K562 (cell line): ENCODE results near the gene AKNA. TPM values are rescaled to one million over a fixed set of nuclear protein-coding genes. Genes with fewer than 3 reads are reported as not detected.

Experiments used
- CBX5 ChIP-seq: IDR thresholded peaks from 2 replicates; pipeline ENCODE4 v1.6.1; 2014; ENCODE audit warnings: low read depth, borderline replicate concordance
- FOS ChIP-seq: IDR thresholded peaks from 3 replicates; pipeline ENCODE4 v1.6.1; 2011; ENCODE audit not compliant: insufficient read length; ENCODE audit errors: extremely low read depth
- FOXK2 ChIP-seq, 2 experiments: fragments of 450-650 bp; IDR thresholded peaks in 1 of 2; conservative IDR thresholded peaks in 1 of 2; 2 replicates each; pipeline ENCODE4 v1.6.1; 2016; ENCODE audit warnings: low read depth in 2 of 2, mild to moderate bottlenecking in 1 of 2
- FOXP1 ChIP-seq: sonication (generic); formaldehyde crosslinking; IDR thresholded peaks from 2 replicates; pipeline ENCODE4 v1.8.0; 2022; ENCODE audit warnings: mild to moderate bottlenecking, missing genetic modification reagents
- GATA2 ChIP-seq: sonication (generic); formaldehyde crosslinking; IDR thresholded peaks from 2 replicates; pipeline ENCODE4 v1.4.0; 2020; ENCODE audit warnings: mild to moderate bottlenecking, missing genetic modification reagents
- MEF2D ChIP-seq: conservative IDR thresholded peaks from 2 replicates; pipeline ENCODE4 v1.6.1; 2016; ENCODE audit warnings: low read depth, missing genetic modification characterization, missing compliant biosample characterization
- MYNN ChIP-seq, 2 experiments: sonication (generic); formaldehyde crosslinking in 1 of 2; IDR thresholded peaks; 2 replicates each; pipeline versions ENCODE4 v1.5.0 to v1.6.1; 2016 to 2020; ENCODE audit warnings: antibody characterized with exemption in 1 of 2, missing genetic modification reagents in 1 of 2
- NELFE ChIP-seq: IDR thresholded peaks from 2 replicates; pipeline ENCODE4 v1.6.1; 2011; ENCODE audit warnings: mild to moderate bottlenecking; ENCODE audit not compliant: insufficient read depth, insufficient read length
- NFATC3 ChIP-seq: fragments of 450-650 bp; IDR thresholded peaks from 2 replicates; pipeline ENCODE4 v1.6.1; 2017; ENCODE audit warnings: mild to moderate bottlenecking
- PHF20 ChIP-seq: fragments of 450-650 bp; IDR thresholded peaks from 2 replicates; pipeline ENCODE4 v1.6.1; 2018; ENCODE audit not compliant: partially characterized antibody
- PRPF4 ChIP-seq: fragments of 200-400 bp; formaldehyde crosslinking; IDR thresholded peaks from one replicate; pipeline ENCODE4 v1.6.1; 2017; ENCODE audit warnings: low read length, low read depth, mild to moderate bottlenecking; ENCODE audit not compliant: insufficient read depth, poor library complexity, severe bottlenecking
- SLC30A9 ChIP-seq: fragments of 250-450 bp; sonication (Bioruptor Pico); IDR thresholded peaks from 2 replicates; pipeline ENCODE4 v1.8.0; 2022; ENCODE audit warnings: mild to moderate bottlenecking, moderate library complexity
- SMAD1 ChIP-seq: fragments of 150-350 bp; IDR thresholded peaks from 2 replicates; pipeline ENCODE4 v1.6.1; 2014; ENCODE audit warnings: low read length, low read depth; ENCODE audit not compliant: partially characterized antibody
- SNRNP70 ChIP-seq: fragments of 200-400 bp; formaldehyde crosslinking; optimal IDR thresholded peaks from 2 replicates; pipeline ENCODE3; 2017; ENCODE audit warnings: low read depth, low read length
- ZNF12 ChIP-seq: sonication (generic); formaldehyde crosslinking; IDR thresholded peaks from 2 replicates; pipeline ENCODE4 v1.4.0; 2020; ENCODE audit warnings: mild to moderate bottlenecking, missing genetic modification reagents
- ZNF140 ChIP-seq: fragments of 250-450 bp; sonication (Bioruptor Pico); IDR thresholded peaks from 2 replicates; pipeline ENCODE4 v1.8.0; 2021; ENCODE audit warnings: moderate library complexity, mild to moderate bottlenecking, inconsistent platforms
- ZNF274 ChIP-seq: IDR thresholded peaks from 2 replicates; pipeline ENCODE4 v1.6.1; 2011; ENCODE audit warnings: low read depth, mild to moderate bottlenecking, low read length, moderate library complexity, borderline replicate concordance
- ZNF431 ChIP-seq: sonication (generic); formaldehyde crosslinking; IDR thresholded peaks from 2 replicates; pipeline ENCODE4 v1.8.0; 2022; ENCODE audit warnings: mild to moderate bottlenecking, missing genetic modification reagents
- ZNF668 ChIP-seq: fragments of 250-450 bp; sonication (Bioruptor Pico); IDR thresholded peaks from 2 replicates; pipeline ENCODE4 v1.8.0; 2022; ENCODE audit warnings: mild to moderate bottlenecking, inconsistent platforms
- ZNF695 ChIP-seq: fragments of 450-650 bp; formaldehyde crosslinking; IDR thresholded peaks from 2 replicates; pipeline ENCODE4 v1.4.0; 2020; ENCODE audit warnings: mild to moderate bottlenecking, moderate library complexity
- ZNF76 ChIP-seq: fragments of 250-450 bp; sonication (Bioruptor Pico); IDR thresholded peaks from 2 replicates; pipeline ENCODE4 v1.4.0; 2020; ENCODE audit warnings: mild to moderate bottlenecking, moderate library complexity, borderline replicate concordance
- polyA plus RNA-seq, 8 experiments: library from polyadenylated mRNA; depleted of rRNA in 4 of 8; stranded (reverse) in 5 of 8; unstranded in 3 of 8; fragments of >200 nt; fragmentation: Nextera tagmentation in 2 of 8; fragmentation: Illumina TruSeq in 1 of 8; extraction: Ambion mirVana in 2 of 8; extraction: Trizol in 1 of 8; gene quantifications; 2 replicates each; pipeline versions ENCODE4 v1.2.1 to v1.2.3, GENCODE V29; 2011 to 2014; ENCODE audit warnings: inconsistent platforms in 1 of 8, missing spikeins in 1 of 8
- total RNA-seq, 7 experiments: library from RNA; depleted of rRNA in 6 of 7; stranded (reverse); fragments of >200 nt in 6 of 7; fragmentation: Illumina TruSeq in 2 of 7; extraction: Trizol in 2 of 7; gene quantifications; 2 replicates each; pipeline versions ENCODE4 v1.2.1 to v1.2.3, GENCODE V29; 2011 to 2021; ENCODE audit warnings: low replicate concordance in 1 of 7
- TF ChIP-seq, protein P1 (sequence below): fragments of 450-650 bp; IDR thresholded peaks from 2 replicates; pipeline ENCODE4 v1.6.1; 2017; ENCODE audit warnings: mild to moderate bottlenecking, moderate library complexity
- TF ChIP-seq, protein P2 (sequence below): sonication (generic); formaldehyde crosslinking; IDR thresholded peaks from 2 replicates; pipeline ENCODE4 v1.8.1; 2023; ENCODE audit warnings: mild to moderate bottlenecking, missing genetic modification reagents
- TF ChIP-seq, protein P3 (sequence below): IDR thresholded peaks from 3 replicates; pipeline ENCODE4 v1.6.1; 2011; ENCODE audit warnings: borderline replicate concordance, mild to moderate bottlenecking, moderate library complexity; ENCODE audit not compliant: insufficient read length; ENCODE audit errors: extremely low read depth

Gene AKNA
- total and polyA plus RNA-seq, 9 of the 15 experiments (the other 6 are each of a cell fraction or from before 2014, with no cell fraction given) = 0.29 to 20.5 (median 3.9) TPM

DNA sequence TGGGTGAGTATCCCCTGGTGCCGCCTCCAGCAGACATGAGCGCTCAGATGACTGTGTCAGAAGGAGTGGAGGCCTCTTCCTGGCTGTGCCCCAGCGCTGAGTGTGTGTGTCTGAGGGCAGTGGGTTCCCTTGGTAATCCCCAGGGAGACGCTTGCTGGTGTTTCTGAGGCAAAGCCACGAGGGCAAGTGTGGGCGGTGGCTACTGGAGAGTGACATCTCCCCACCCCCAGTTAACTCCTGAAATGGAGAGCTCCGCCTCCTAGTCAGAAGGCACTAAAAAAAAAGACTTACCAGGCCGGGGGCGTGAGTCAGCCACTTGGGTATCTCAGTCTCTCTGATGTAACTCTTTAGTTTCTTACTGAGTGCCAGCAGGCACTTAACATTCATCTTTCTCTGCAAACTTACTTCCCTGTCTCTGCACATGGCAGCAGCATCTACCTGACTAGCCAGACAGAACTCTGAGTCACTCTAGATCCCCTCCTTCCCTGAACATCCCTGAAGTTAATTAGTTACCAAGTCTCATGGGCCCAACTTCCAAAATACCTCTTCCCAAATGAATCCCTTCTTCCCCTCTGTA, 38.8 kb downstream of the AKNA start (continued):
- TF ChIP-seq FOS (no peak), CBX5 (no peak), ZNF668 (CRISPR knock-in tag) (no peak), ZNF695 (CRISPR knock-in tag) (no peak), NFATC3 (no peak), MEF2D (tag) (no peak), ZNF274 (no peak), SNRNP70 (no peak), ZNF431 (CRISPR knock-in tag) (no peak), ZNF76 (CRISPR knock-in tag) (no peak), MYNN (IDR thresholded peaks at IDR 0.05) (peak; percentile 85; the same call in 1 of the 2 replicates), MYNN (CRISPR knock-in tag; IDR thresholded peaks at IDR 0.05) (no peak), ZNF140 (CRISPR knock-in tag) (no peak), NELFE (no peak), PRPF4 (no peak), GATA2 (CRISPR knock-in tag) (no peak), ZNF12 (no peak), PHF20 (no peak), FOXP1 (CRISPR knock-in tag) (no peak), SLC30A9 (no peak), SMAD1 (no peak), FOXK2 (conservative IDR thresholded peaks at IDR 0.05 in 1 of 2, IDR thresholded peaks at IDR 0.05 in 1 of 2; ENCODE audit: low read depth in 2 of 2) (0 out of 4 replicates have a peak, but pooled peaks of 1 of the 2 experiments have one; percentile 27)
- TF ChIP-seq, protein P1, sequence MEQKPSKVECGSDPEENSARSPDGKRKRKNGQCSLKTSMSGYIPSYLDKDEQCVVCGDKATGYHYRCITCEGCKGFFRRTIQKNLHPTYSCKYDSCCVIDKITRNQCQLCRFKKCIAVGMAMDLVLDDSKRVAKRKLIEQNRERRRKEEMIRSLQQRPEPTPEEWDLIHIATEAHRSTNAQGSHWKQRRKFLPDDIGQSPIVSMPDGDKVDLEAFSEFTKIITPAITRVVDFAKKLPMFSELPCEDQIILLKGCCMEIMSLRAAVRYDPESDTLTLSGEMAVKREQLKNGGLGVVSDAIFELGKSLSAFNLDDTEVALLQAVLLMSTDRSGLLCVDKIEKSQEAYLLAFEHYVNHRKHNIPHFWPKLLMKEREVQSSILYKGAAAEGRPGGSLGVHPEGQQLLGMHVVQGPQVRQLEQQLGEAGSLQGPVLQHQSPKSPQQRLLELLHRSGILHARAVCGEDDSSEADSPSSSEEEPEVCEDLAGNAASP = no peak
- TF ChIP-seq, protein P2, sequence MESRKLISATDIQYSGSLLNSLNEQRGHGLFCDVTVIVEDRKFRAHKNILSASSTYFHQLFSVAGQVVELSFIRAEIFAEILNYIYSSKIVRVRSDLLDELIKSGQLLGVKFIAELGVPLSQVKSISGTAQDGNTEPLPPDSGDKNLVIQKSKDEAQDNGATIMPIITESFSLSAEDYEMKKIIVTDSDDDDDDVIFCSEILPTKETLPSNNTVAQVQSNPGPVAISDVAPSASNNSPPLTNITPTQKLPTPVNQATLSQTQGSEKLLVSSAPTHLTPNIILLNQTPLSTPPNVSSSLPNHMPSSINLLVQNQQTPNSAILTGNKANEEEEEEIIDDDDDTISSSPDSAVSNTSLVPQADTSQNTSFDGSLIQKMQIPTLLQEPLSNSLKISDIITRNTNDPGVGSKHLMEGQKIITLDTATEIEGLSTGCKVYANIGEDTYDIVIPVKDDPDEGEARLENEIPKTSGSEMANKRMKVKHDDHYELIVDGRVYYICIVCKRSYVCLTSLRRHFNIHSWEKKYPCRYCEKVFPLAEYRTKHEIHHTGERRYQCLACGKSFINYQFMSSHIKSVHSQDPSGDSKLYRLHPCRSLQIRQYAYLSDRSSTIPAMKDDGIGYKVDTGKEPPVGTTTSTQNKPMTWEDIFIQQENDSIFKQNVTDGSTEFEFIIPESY (CRISPR knock-in tag) = peak; percentile 50; the same call in 1 of the 2 replicates
- TF ChIP-seq, protein P3, sequence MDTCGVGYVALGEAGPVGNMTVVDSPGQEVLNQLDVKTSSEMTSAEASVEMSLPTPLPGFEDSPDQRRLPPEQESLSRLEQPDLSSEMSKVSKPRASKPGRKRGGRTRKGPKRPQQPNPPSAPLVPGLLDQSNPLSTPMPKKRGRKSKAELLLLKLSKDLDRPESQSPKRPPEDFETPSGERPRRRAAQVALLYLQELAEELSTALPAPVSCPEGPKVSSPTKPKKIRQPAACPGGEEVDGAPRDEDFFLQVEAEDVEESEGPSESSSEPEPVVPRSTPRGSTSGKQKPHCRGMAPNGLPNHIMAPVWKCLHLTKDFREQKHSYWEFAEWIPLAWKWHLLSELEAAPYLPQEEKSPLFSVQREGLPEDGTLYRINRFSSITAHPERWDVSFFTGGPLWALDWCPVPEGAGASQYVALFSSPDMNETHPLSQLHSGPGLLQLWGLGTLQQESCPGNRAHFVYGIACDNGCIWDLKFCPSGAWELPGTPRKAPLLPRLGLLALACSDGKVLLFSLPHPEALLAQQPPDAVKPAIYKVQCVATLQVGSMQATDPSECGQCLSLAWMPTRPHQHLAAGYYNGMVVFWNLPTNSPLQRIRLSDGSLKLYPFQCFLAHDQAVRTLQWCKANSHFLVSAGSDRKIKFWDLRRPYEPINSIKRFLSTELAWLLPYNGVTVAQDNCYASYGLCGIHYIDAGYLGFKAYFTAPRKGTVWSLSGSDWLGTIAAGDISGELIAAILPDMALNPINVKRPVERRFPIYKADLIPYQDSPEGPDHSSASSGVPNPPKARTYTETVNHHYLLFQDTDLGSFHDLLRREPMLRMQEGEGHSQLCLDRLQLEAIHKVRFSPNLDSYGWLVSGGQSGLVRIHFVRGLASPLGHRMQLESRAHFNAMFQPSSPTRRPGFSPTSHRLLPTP = no peak
